Transverse colon (tissue), 4 donors: ENCODE measurements around the gene HTR1B. TPM values are rescaled to one million over a fixed set of nuclear protein-coding genes. Genes with fewer than 3 reads are reported as not detected.

Experiments used
- DNase-seq: peaks from one replicate; pipeline ENCODE4 v3.0.0-alpha.2; 2019
- H3K27ac ChIP-seq, 4 donors: fragments of 200-600 bp; sonication (generic); 2 replicates each; pipeline ENCODE4 v1.5.1; 2016 to 2018; ENCODE audit warnings: inconsistent platforms in 4 of 4
- H3K27me3 ChIP-seq: fragments of 200-600 bp; sonication (generic); 2 replicates; pipeline ENCODE4 v1.5.1; 2017; ENCODE audit warnings: inconsistent platforms
- H3K36me3 ChIP-seq, 4 donors: fragments of 200-600 bp; sonication (generic); 2 replicates each; pipeline ENCODE4 v1.5.1; 2017 to 2019; ENCODE audit warnings: inconsistent platforms in 4 of 4
- H3K4me1 ChIP-seq, 4 donors: fragments of 200-600 bp; sonication (generic); 2 replicates each; pipeline ENCODE4 v1.5.1; 2017 to 2020; ENCODE audit warnings: inconsistent platforms in 4 of 4
- H3K4me3 ChIP-seq, 4 donors: fragments of 200-600 bp; sonication (generic); 1 replicate in 1 of 4; 2 replicates in 3 of 4; pipeline versions ENCODE4 v1.5.1 to v1.6.1; 2017 to 2019; ENCODE audit warnings: inconsistent platforms in 4 of 4
- H3K9me3 ChIP-seq, 2 donors: fragments of 200-600 bp; sonication (generic); 2 replicates each; pipeline ENCODE4 v1.5.1; 2017 to 2019; ENCODE audit warnings: inconsistent platforms in 2 of 2
- EP300 ChIP-seq: sonication (generic); formaldehyde crosslinking; IDR thresholded peaks from one replicate; pipeline ENCODE4 v1.6.1; 2017; ENCODE audit warnings: antibody characterized with exemption, low read depth
- POLR2A ChIP-seq: fragments of 450-650 bp; IDR thresholded peaks from one replicate; pipeline ENCODE4 v1.6.1; 2016; ENCODE audit warnings: antibody characterized with exemption, mild to moderate bottlenecking, moderate library complexity
- POLR2AphosphoS5 ChIP-seq, 3 donors: sonication (generic); formaldehyde crosslinking; IDR thresholded peaks; one replicate each; pipeline ENCODE4 v1.6.1; 2016; ENCODE audit warnings: antibody characterized with exemption in 3 of 3
- WGBS, 2 donors: methylation state at CpG; one replicate each; pipeline ENCODE4 v1.1.5; 2018; ENCODE audit warnings: low coverage in 1 of 2; 5-methylcytosine and 5-hydroxymethylcytosine counted together
- in situ Hi-C, 4 donors: fragments of 200-750 bp; cut with MboI; loops; one replicate each; pipeline versions ENCODE4 v1.15.0 to v1.15.1; 2017; ENCODE audit warnings: low sequenced_read_pairs in 3 of 4, low pct_ligation_motif_present in 1 of 4, low pct_unique_long_range_greater_than_20kb in 1 of 4
- intact Hi-C: fragments of 100-400 bp; cut with DNase I; formaldehyde crosslinking; loops from one replicate; pipeline ENCODE4 v1.15.1; 2023; ENCODE audit warnings: low total_unique reads
- total RNA-seq, 4 donors: library from RNA; depleted of rRNA; stranded (reverse); fragments of >200 nt; gene quantifications; one replicate each; pipeline ENCODE4 v1.1.0, GENCODE V29; 2016
- TF ChIP-seq, protein P1 (sequence below), 5 experiments: fragments of 200-600 bp in 3 of 5; fragments of 450-650 bp in 2 of 5; sonication (generic) in 3 of 5; IDR thresholded peaks; 1 replicate in 2 of 5; 2 replicates in 3 of 5; pipeline ENCODE4 v1.5.1; 2016 to 2017; ENCODE audit warnings: antibody characterized with exemption in 5 of 5, inconsistent platforms in 3 of 5, mild to moderate bottlenecking in 2 of 5, moderate library complexity in 1 of 5

HTR1B gene
- total RNA-seq, 4 donors from 2014 or later, result not detected

DNA sequence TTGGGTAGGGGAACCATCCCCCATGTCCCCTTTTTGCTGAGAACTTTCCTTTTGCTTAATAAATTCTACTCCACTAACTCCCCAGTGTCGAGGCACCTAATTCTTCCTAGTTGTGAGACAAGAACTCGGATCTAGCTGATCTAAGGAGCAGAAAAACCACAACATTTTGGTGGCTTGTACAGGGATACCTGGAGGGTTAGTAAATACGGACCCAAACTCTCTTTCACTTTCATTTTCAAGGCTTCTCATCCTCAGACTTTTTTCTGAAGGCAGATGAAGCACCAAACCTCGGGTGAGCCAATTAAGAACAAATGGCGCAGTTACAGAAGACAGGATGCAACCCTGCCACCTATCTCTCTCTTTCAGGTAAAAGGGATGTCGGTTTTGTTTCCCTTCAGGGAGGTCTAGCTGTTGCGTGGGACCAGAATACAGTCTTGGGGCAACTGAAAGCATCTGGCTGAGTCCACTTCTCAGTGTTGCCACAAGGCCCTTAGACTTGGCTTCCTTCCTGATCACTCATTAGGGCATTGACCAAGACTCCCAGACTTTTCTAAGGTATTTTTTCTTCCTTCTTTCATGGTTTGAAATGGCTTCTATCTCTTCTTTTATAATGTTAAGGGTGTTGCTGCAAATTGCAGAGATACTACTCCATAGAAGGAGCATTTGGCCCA is 11.1 kb upstream of the HTR1B start:
- Histone ChIP-seq H3K4me3 (no peak overlapping the region), H3K36me3 (no peaks in the 10 kb centered on the region), H3K27ac (no peak overlapping the region), H3K27me3 (no peaks in the 10 kb centered on the region), H3K4me1 (no peaks in the 10 kb centered on the region), H3K9me3 (no peaks in the 10 kb centered on the region)
- 69 to 70% methylated on average over 5 to 7 of the region's 7 CpGs for WGBS, 2 donors
- intact Hi-C loops, result no loop called here
- in situ Hi-C loops, result loop anchor here in 3 of 4 donors (25.0 kb wide), 1 partner anchor 1537 kb away; no protein-coding TSS in a partner anchor
- no peak for DNase-seq
- TF ChIP-seq EP300 (no peak), POLR2AphosphoS5 (IDR thresholded peaks at IDR 0.05) (no peak), POLR2A (no peak)
- TF ChIP-seq, protein P1, sequence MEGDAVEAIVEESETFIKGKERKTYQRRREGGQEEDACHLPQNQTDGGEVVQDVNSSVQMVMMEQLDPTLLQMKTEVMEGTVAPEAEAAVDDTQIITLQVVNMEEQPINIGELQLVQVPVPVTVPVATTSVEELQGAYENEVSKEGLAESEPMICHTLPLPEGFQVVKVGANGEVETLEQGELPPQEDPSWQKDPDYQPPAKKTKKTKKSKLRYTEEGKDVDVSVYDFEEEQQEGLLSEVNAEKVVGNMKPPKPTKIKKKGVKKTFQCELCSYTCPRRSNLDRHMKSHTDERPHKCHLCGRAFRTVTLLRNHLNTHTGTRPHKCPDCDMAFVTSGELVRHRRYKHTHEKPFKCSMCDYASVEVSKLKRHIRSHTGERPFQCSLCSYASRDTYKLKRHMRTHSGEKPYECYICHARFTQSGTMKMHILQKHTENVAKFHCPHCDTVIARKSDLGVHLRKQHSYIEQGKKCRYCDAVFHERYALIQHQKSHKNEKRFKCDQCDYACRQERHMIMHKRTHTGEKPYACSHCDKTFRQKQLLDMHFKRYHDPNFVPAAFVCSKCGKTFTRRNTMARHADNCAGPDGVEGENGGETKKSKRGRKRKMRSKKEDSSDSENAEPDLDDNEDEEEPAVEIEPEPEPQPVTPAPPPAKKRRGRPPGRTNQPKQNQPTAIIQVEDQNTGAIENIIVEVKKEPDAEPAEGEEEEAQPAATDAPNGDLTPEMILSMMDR (IDR thresholded peaks at IDR 0.05), result no peak

DNA sequence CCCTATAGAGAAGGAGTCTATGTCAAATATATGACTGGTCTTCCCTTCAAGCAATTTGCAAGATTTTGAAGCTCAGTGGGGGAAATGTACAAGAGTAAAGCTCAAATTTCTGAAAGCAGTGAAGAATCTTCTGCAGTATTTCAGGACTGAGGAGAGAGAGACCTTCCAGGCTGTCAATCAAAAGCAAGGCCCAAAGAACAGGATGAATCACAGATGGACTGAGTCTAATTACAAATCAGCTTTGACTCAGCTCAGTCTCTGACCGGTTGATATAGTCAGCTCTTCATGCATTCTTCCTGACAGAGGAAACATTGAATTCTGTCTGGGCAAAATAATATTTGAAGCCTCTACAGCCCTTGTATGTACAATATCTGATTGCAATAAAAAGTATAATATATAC is 7.7 kb upstream of the HTR1B start:
- Histone ChIP-seq H3K27me3 (peaks cover 14% of the 10 kb centered on the region), H3K27ac (no peak overlapping the region), H3K9me3 (no peaks in the 10 kb centered on the region), H3K4me1 (peaks cover 0 to 6% (median 2%) of the 10 kb centered on the region in 4 donors), H3K4me3 (no peak overlapping the region), H3K36me3 (no peaks in the 10 kb centered on the region)
- WGBS, 2 donors, result 86 to 100% methylated on average over 1 of the region's 1 CpG
- TF ChIP-seq POLR2AphosphoS5 (IDR thresholded peaks at IDR 0.05) (no peak), EP300 (no peak)
- intact Hi-C loops, result no loop called here
- no peak for DNase-seq
- in situ Hi-C loops, result loop anchor here in 3 of 4 donors (25.0 kb wide), 1 partner anchor 1534 kb away; no protein-coding TSS in a partner anchor

DNA sequence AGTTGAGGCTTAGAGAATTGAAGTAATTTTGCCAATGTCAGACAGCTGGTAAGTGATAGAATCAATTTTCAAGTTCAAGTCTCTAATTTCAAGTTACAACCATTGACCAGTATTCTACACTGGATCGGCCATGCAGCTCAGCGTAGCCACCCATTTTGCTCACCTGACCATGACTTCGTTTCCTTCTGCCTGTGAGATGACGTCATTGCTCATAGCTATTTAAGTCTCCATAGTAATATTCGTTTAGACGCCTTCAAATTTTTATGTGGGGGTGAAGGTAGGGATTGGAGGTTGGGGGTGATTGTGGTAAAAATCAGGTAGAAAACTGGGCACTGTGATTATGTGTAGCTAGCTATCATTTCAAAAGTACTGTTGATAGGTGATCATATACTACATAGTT is 5.6 kb upstream of the HTR1B start:
- DNase-seq, result no peak
- Histone ChIP-seq H3K9me3 (no peaks in the 10 kb centered on the region), H3K4me3 (no peak overlapping the region), H3K27ac (no peak overlapping the region), H3K4me1 (peaks cover 4 to 15% (median 8%) of the 10 kb centered on the region in 4 donors), H3K27me3 (peaks cover 35% of the 10 kb centered on the region), H3K36me3 (no peaks in the 10 kb centered on the region)
- in situ Hi-C loops, result loop anchor here in 3 of 4 donors (25.0 kb wide), 1 partner anchor 1532 kb away; no protein-coding TSS in a partner anchor
- whole genome bisulfite sequencing, 2 donors, result 88 to 92% methylated on average over 2 to 6 of the region's 6 CpGs
- TF ChIP-seq, protein P1 (IDR thresholded peaks at IDR 0.05), result no peak
- TF ChIP-seq POLR2AphosphoS5 (IDR thresholded peaks at IDR 0.05) (no peak), POLR2A (no peak), EP300 (no peak)
- intact Hi-C loops, result no loop called here

DNA sequence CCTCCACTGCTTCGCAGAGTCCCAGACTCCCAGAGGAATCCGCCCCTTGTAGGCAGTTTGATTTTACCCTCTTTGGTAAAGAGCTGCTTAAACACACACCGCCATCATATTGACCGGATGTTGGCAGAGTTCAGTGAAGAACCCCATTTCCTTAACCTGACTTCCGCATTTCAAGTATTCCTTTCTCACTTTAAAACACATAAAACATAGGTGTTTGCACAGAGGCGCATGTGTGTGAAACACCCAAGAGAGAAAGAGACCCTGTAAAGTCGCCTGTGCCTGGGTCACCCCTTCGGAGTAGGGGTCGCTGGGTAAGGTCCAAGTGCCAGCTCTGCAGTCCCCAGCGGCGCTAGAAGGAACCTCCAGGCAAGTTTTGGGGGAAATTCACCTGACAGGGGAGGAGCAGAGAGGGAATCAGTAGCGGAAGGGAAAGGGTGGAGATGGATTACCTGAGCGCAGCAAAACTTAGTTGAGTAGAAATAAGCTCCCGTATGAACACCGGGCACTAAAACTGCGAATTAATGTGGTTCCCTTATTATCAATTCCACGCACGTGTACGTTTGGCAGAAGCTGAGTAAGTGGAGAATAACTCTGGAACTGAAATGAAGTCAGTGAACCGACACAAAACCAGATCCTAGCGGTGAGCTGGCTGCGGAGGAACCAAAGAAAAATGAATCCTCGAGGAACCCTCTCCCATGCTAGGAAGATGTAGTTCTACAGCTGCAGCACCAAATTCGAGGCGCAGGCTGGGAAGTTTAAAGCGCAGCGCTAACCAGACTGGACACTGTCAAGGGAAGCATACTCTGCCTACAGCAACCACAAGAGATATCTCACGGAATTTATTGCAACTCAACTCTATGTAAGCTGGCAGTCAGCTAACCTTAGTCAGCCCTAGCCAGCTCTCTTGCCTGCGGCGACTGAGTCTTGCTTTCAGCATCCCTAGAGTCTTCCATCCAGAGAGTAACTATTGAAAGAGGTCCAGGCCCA is 3.5 kb upstream of the HTR1B start:
- no peak for DNase-seq
- Histone ChIP-seq H3K4me1 (peaks cover 10 to 24% (median 18%) of the 10 kb centered on the region in 4 donors), H3K27me3 (peaks cover 57% of the 10 kb centered on the region), H3K9me3 (no peaks in the 10 kb centered on the region), H3K36me3 (no peaks in the 10 kb centered on the region), H3K27ac (no peak overlapping the region), H3K4me3 (peak overlapping the region; percentile 14 to 49 (median 30))
- WGBS, 2 donors, result 20 to 25% methylated on average over 2 to 30 of the region's 30 CpGs
- in situ Hi-C loops, result loop anchor here in 3 of 4 donors (25.0 kb wide), 1 partner anchor 1529 kb away; no protein-coding TSS in a partner anchor
- TF ChIP-seq POLR2A, result no peak
- TF ChIP-seq, protein P1 (IDR thresholded peaks at IDR 0.05), result no peak
- no peak for TF ChIP-seq POLR2AphosphoS5 (IDR thresholded peaks at IDR 0.05)
- TF ChIP-seq EP300, result no peak
- intact Hi-C loops, result no loop called here
